WTC11 (cell line): ENCODE measurements around the gene TAF6. TPM values are rescaled to one million over a fixed set of nuclear protein-coding genes. Genes with fewer than 3 reads are reported as not detected.

ENCODE experiments used
- ATAC-seq: fragments of 200-7000 bp; cut with Tn5 transposase; 2 replicates; pipeline ENCODE4 v1.10.0; 2021; ENCODE audit warnings: mild to moderate bottlenecking, moderate library complexity
- CTCF ChIA-PET: fragments of 300-600 bp; sonication (Branson Sonifier 250); formaldehyde crosslinking; loops from one replicate; lab custom pipeline; 2021; ENCODE audit warnings: antibody characterized with exemption; lab: Charles Lee
- POLR2A ChIA-PET: fragments of 350-600 bp; sonication (Branson Sonifier 250); formaldehyde crosslinking; loops from one replicate; lab custom pipeline; 2021; ENCODE audit warnings: antibody characterized with exemption; lab: Charles Lee
- DNase-seq: peaks from one replicate; pipeline ENCODE4 v3.0.0; 2021; ENCODE audit warnings: low spot score
- H3K27ac Mint-ChIP-seq: 2 replicates; pipeline ENCODE4 v1.8.0; 2021; ENCODE audit warnings: mixed read lengths
- H3K27me3 Mint-ChIP-seq: 2 replicates; pipeline ENCODE4 v1.8.0; 2021; ENCODE audit warnings: low read depth, mild to moderate bottlenecking, moderate library complexity, mixed read lengths
- H3K36me3 Mint-ChIP-seq: 2 replicates; pipeline ENCODE4 v1.8.0; 2021; ENCODE audit warnings: mixed read lengths
- H3K4me1 Mint-ChIP-seq: 2 replicates; pipeline ENCODE4 v1.8.0; 2022; ENCODE audit warnings: mixed read lengths
- H3K4me3 Mint-ChIP-seq: 2 replicates; pipeline ENCODE4 v1.8.0; 2021; ENCODE audit warnings: mild to moderate bottlenecking, moderate library complexity, mixed read lengths
- H3K9me3 Mint-ChIP-seq: 2 replicates; pipeline ENCODE4 v1.8.0; 2021; ENCODE audit warnings: mixed read lengths
- ARID4B ChIP-seq: sonication (generic); formaldehyde crosslinking; IDR thresholded peaks from 2 replicates; pipeline ENCODE4 v1.8.0; 2023; ENCODE audit warnings: missing genetic modification reagents, mild to moderate bottlenecking, borderline replicate concordance
- ETV6 ChIP-seq: sonication (generic); formaldehyde crosslinking; IDR thresholded peaks from 2 replicates; pipeline ENCODE4 v1.8.1; 2022; ENCODE audit warnings: mild to moderate bottlenecking, missing genetic modification reagents
- FOXK1 ChIP-seq: sonication (generic); formaldehyde crosslinking; IDR thresholded peaks from 2 replicates; pipeline ENCODE4 v1.8.0; 2022; ENCODE audit warnings: mild to moderate bottlenecking, moderate library complexity, missing genetic modification reagents
- FOXP4 ChIP-seq: sonication (generic); formaldehyde crosslinking; IDR thresholded peaks from 2 replicates; pipeline ENCODE4 v1.8.0; 2022; ENCODE audit warnings: mild to moderate bottlenecking, missing genetic modification reagents
- GABPB1 ChIP-seq: sonication (generic); formaldehyde crosslinking; IDR thresholded peaks from 2 replicates; pipeline ENCODE4 v1.8.1; 2023; ENCODE audit warnings: mild to moderate bottlenecking, missing genetic modification reagents
- NFE2L1 ChIP-seq: sonication (generic); formaldehyde crosslinking; IDR thresholded peaks from 2 replicates; pipeline ENCODE4 v1.8.1; 2023; ENCODE audit warnings: missing genetic modification reagents
- NFYB ChIP-seq: sonication (generic); formaldehyde crosslinking; conservative IDR thresholded peaks from 2 replicates; pipeline ENCODE4 v1.8.0; 2022; ENCODE audit warnings: low read depth, missing genetic modification reagents
- SP1 ChIP-seq: sonication (generic); formaldehyde crosslinking; conservative IDR thresholded peaks from 2 replicates; pipeline ENCODE4 v1.8.1; 2022; ENCODE audit warnings: missing genetic modification reagents
- TEAD1 ChIP-seq: sonication (generic); formaldehyde crosslinking; IDR thresholded peaks from 2 replicates; pipeline ENCODE4 v1.8.0; 2022; ENCODE audit warnings: mild to moderate bottlenecking, missing genetic modification reagents
- TEAD4 ChIP-seq: sonication (generic); formaldehyde crosslinking; IDR thresholded peaks from 2 replicates; pipeline ENCODE4 v1.8.0; 2022; ENCODE audit warnings: mild to moderate bottlenecking, missing genetic modification reagents
- USF1 ChIP-seq: sonication (generic); formaldehyde crosslinking; IDR thresholded peaks from 2 replicates; pipeline ENCODE4 v1.8.0; 2022; ENCODE audit warnings: mild to moderate bottlenecking, missing genetic modification reagents
- ZNF396 ChIP-seq: fragments of 250-450 bp; sonication (Bioruptor Pico); IDR thresholded peaks from 2 replicates; pipeline ENCODE4 v1.8.0; 2021; ENCODE audit warnings: mild to moderate bottlenecking, moderate library complexity, borderline replicate concordance
- ZNF423 ChIP-seq: fragments of 250-450 bp; sonication (Bioruptor Pico); IDR thresholded peaks from 2 replicates; pipeline ENCODE4 v2.1.2; 2022; ENCODE audit warnings: mild to moderate bottlenecking, moderate library complexity
- total RNA-seq: library from RNA; stranded (reverse); gene quantifications from 3 replicates; pipeline ENCODE4 v1.2.3, GENCODE V29; 2021
- TF ChIP-seq, protein P1 (sequence below): sonication (generic); formaldehyde crosslinking; IDR thresholded peaks from 2 replicates; pipeline ENCODE4 v1.8.1; 2023; ENCODE audit warnings: mild to moderate bottlenecking, missing genetic modification reagents, borderline replicate concordance
- TF ChIP-seq, protein P2 (sequence below): sonication (generic); formaldehyde crosslinking; IDR thresholded peaks from 2 replicates; pipeline ENCODE4 v1.8.0; 2023; ENCODE audit warnings: missing genetic modification reagents

Gene TAF6
- total RNA-seq, 1 experiment from 2014 or later = 121 TPM

- peak overlapping the region; percentile 77 for H3K4me3 Mint-ChIP-seq
- no peaks in the 10 kb centered on the region for H3K9me3 Mint-ChIP-seq
- no peaks in the 10 kb centered on the region for H3K36me3 Mint-ChIP-seq
- peak; percentile 43 for DNase-seq
- H3K4me1 Mint-ChIP-seq = peaks cover 14% of the 10 kb centered on the region
- ChIA-PET POLR2A (interaction anchor here (1.0 kb wide), 1 partner anchor 27 kb away, joined by 9 read pairs; the partner anchor contains the start of genes AP4M1 and MCM7), CTCF (interaction anchor here (0.6 to 1.0 kb wide), 4 partner anchors 19 to 40 kb away, joined by 3 read pairs; partner anchors contain the start of genes GAL3ST4 and LAMTOR4)
- peak; percentile 27 for ATAC-seq
- TF ChIP-seq USF1 (CRISPR knock-in tag) = 0 out of 2 replicates have a peak, but pooled peaks have one; percentile 13
- no peak for TF ChIP-seq ETV6
- TF ChIP-seq FOXK1 (CRISPR knock-in tag) = 0 out of 2 replicates have a peak, but pooled peaks have one; percentile 3
- no peak overlapping the region for H3K27ac Mint-ChIP-seq
- peaks cover 15% of the 10 kb centered on the region for H3K27me3 Mint-ChIP-seq
Observed at GRCh38 chr7:100127866-100128636, 8.9 kb upstream of the TAF6 start.

- H3K36me3 Mint-ChIP-seq = peaks cover 2% of the 10 kb centered on the region; the same call in 1 of the 2 replicates
- peaks cover 15% of the 10 kb centered on the region for H3K4me1 Mint-ChIP-seq
- peaks cover 15% of the 10 kb centered on the region for H3K27me3 Mint-ChIP-seq
- H3K4me3 Mint-ChIP-seq = peak within 1 kb of the TSS; percentile 99
- H3K9me3 Mint-ChIP-seq = no peaks in the 10 kb centered on the region
- DNase-seq = peak; percentile 86
- peak within 1 kb of the TSS; percentile 99 for H3K27ac Mint-ChIP-seq
- peak; percentile 62 for ATAC-seq
- POLR2A ChIA-PET = interaction anchor here (0.6 to 2.3 kb wide), 5 partner anchors 22 to 529 kb away, joined by 3 to 21 read pairs (median 3); partner anchors contain the start of genes AP4M1, LAMTOR4, MCM7 and TMEM225B
- CTCF ChIA-PET = interaction anchor here (0.6 to 2.1 kb wide), 6 partner anchors 14 to 701 kb away, joined by 3 to 5 read pairs (median 3); partner anchors contain the start of gene AP4M1
- TF ChIP-seq USF1 (CRISPR knock-in tag) (no peak), ARID4B (CRISPR knock-in tag) (peak; percentile 49; the same call in 1 of the 2 replicates), FOXP4 (CRISPR knock-in tag) (peak; percentile 28; the same call in 1 of the 2 replicates), GABPB1 (peak; percentile 30; the same call in 1 of the 2 replicates), TEAD4 (CRISPR knock-in tag) (no peak), SP1 (CRISPR knock-in tag) (peak; percentile 72), NFE2L1 (CRISPR knock-in tag) (peak; percentile 12; the same call in 1 of the 2 replicates), NFYB (CRISPR knock-in tag) (0 out of 2 replicates have a peak, but pooled peaks have one; percentile 12), ZNF396 (CRISPR knock-in tag) (no peak), ZNF423 (CRISPR knock-in tag) (no peak), TEAD1 (CRISPR knock-in tag) (peak; percentile 69)
- TF ChIP-seq, protein P1, sequence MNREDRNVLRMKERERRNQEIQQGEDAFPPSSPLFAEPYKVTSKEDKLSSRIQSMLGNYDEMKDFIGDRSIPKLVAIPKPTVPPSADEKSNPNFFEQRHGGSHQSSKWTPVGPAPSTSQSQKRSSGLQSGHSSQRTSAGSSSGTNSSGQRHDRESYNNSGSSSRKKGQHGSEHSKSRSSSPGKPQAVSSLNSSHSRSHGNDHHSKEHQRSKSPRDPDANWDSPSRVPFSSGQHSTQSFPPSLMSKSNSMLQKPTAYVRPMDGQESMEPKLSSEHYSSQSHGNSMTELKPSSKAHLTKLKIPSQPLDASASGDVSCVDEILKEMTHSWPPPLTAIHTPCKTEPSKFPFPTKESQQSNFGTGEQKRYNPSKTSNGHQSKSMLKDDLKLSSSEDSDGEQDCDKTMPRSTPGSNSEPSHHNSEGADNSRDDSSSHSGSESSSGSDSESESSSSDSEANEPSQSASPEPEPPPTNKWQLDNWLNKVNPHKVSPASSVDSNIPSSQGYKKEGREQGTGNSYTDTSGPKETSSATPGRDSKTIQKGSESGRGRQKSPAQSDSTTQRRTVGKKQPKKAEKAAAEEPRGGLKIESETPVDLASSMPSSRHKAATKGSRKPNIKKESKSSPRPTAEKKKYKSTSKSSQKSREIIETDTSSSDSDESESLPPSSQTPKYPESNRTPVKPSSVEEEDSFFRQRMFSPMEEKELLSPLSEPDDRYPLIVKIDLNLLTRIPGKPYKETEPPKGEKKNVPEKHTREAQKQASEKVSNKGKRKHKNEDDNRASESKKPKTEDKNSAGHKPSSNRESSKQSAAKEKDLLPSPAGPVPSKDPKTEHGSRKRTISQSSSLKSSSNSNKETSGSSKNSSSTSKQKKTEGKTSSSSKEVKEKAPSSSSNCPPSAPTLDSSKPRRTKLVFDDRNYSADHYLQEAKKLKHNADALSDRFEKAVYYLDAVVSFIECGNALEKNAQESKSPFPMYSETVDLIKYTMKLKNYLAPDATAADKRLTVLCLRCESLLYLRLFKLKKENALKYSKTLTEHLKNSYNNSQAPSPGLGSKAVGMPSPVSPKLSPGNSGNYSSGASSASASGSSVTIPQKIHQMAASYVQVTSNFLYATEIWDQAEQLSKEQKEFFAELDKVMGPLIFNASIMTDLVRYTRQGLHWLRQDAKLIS = 0 out of 2 replicates have a peak, but pooled peaks have one; percentile 18
- TF ChIP-seq, protein P2, sequence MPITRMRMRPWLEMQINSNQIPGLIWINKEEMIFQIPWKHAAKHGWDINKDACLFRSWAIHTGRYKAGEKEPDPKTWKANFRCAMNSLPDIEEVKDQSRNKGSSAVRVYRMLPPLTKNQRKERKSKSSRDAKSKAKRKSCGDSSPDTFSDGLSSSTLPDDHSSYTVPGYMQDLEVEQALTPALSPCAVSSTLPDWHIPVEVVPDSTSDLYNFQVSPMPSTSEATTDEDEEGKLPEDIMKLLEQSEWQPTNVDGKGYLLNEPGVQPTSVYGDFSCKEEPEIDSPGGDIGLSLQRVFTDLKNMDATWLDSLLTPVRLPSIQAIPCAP (CRISPR knock-in tag) = 0 out of 2 replicates have a peak, but pooled peaks have one; percentile 2
Observed at GRCh38 chr7:100126931-100127865, 8.0 kb upstream of the TAF6 start, which contains the start of gene MBLAC1. MBLAC1 (plus strand) TSS chr7:100126967; CDS start chr7:100127396, 429 bp downstream.
